H7 (cell line): ENCODE results near the gene B4GALT4. TPM values are rescaled to one million over a fixed set of nuclear protein-coding genes. Genes with fewer than 3 reads are reported as not detected.
A peak's percentile ranks its signal among the peaks of the same experiment; 100 is the strongest.
"Not testable (repeated sequence)": the region's sequence is repeated elsewhere in the genome, so short reads cannot be mapped to it uniquely, and the experiment has no call there.

ENCODE experiments used
- DNase-seq: peaks from one replicate; pipeline ENCODE4 v3.0.0; 2012
- H3K27me3 ChIP-seq: 2 replicates; pipeline ENCODE4 v1.6.0; 2011; ENCODE audit warnings: mild to moderate bottlenecking, low read length; ENCODE audit not compliant: control insufficient read depth, insufficient read depth
- H3K36me3 ChIP-seq: replicated peaks from 2 replicates; pipeline ENCODE4 v1.5.1; 2011; ENCODE audit warnings: low read length; ENCODE audit not compliant: control insufficient read depth, insufficient read depth
- H3K4me3 ChIP-seq: 2 replicates; pipeline ENCODE4 v1.5.1; 2011; ENCODE audit warnings: low read depth, mild to moderate bottlenecking, control low read depth, low read length, moderate library complexity; ENCODE audit not compliant: insufficient read depth
- total RNA-seq: library from RNA; depleted of rRNA; stranded (reverse); fragments of >200 nt; shearing (Covaris generic); gene quantifications from 2 replicates; pipeline ENCODE4 v1.2.3, GENCODE V29; 2014; rRNA removed

Gene B4GALT4
- total RNA-seq, result 31.7 and 34.1 TPM in 2 replicates

- DNase-seq, result peak; percentile 92
- Histone ChIP-seq H3K36me3 (peaks cover 3% of the 10 kb centered on the region), H3K4me3 (peak within 1 kb of the TSS; percentile 74), H3K27me3 (no peaks in the 10 kb centered on the region)
These were observed at the start of gene B4GALT4 for GRCh38 chr3:119240591-119241434. Gene B4GALT4, minus strand, starts transcription at chr3:119240878. Its CDS starts 10,779 bp downstream, at chr3:119230099.

- DNase-seq, result no peak
- Histone ChIP-seq H3K27me3 (peaks cover 8% of the 10 kb centered on the region), H3K4me3 (no peak overlapping the region), H3K36me3 (no peaks in the 10 kb centered on the region)
These were observed 48.7 kb upstream of the B4GALT4 start for GRCh38 chr3:119289404-119289770.

GRCh38 chr3:119288669-119289403 is 48.2 kb upstream of the B4GALT4 start:
- no peak for DNase-seq
- peaks cover 8% of the 10 kb centered on the region for H3K27me3 ChIP-seq

GRCh38 chr3:119279584-119280243 is 39.0 kb upstream of the B4GALT4 start:
- no peaks in the 10 kb centered on the region for H3K36me3 ChIP-seq
- no peaks in the 10 kb centered on the region for H3K27me3 ChIP-seq
- no peak overlapping the region for H3K4me3 ChIP-seq
- no peak for DNase-seq

More at GRCh38 chr3:119288669-119289403, 48.2 kb upstream of the B4GALT4 start:
- H3K36me3 ChIP-seq, result no peaks in the 10 kb centered on the region
- H3K4me3 ChIP-seq, result no peak overlapping the region

GRCh38 chr3:119279101-119279554 is 38.5 kb upstream of the B4GALT4 start:
- Histone ChIP-seq H3K27me3 (no peaks in the 10 kb centered on the region), H3K4me3 (no peak overlapping the region), H3K36me3 (no peaks in the 10 kb centered on the region)
- no peak for DNase-seq

GRCh38 chr3:119276680-119277079 is 36.0 kb upstream of the B4GALT4 start:
- H3K36me3 ChIP-seq, result no peaks in the 10 kb centered on the region
- no peaks in the 10 kb centered on the region for H3K27me3 ChIP-seq
- H3K4me3 ChIP-seq, result no peak overlapping the region
- DNase-seq, result no peak

- not testable (repeated sequence) for DNase-seq, H3K4me3 ChIP-seq, H3K36me3 ChIP-seq, H3K27me3 ChIP-seq
These were observed 29.5 kb upstream of the B4GALT4 start for GRCh38 chr3:119270212-119270611.

GRCh38 chr3:119261055-119261454 is 20.4 kb upstream of the B4GALT4 start:
- no peaks in the 10 kb centered on the region for H3K36me3 ChIP-seq
- DNase-seq, result no peak
- no peaks in the 10 kb centered on the region for H3K27me3 ChIP-seq
- H3K4me3 ChIP-seq, result no peak overlapping the region

- H3K27me3 ChIP-seq, result no peaks in the 10 kb centered on the region
- no peak overlapping the region for H3K4me3 ChIP-seq
- no peaks in the 10 kb centered on the region for H3K36me3 ChIP-seq
- DNase-seq, result no peak
These were observed 19.1 kb upstream of the B4GALT4 start for GRCh38 chr3:119259821-119260220.

- Histone ChIP-seq H3K27me3 (no peaks in the 10 kb centered on the region), H3K4me3 (no peak overlapping the region), H3K36me3 (no peaks in the 10 kb centered on the region)
- DNase-seq, result no peak
These were observed 18.2 kb upstream of the B4GALT4 start for GRCh38 chr3:119258915-119259314.

- Histone ChIP-seq H3K4me3 (no peak overlapping the region), H3K36me3 (no peaks in the 10 kb centered on the region)
- no peak for DNase-seq
These were observed 17.2 kb upstream of the B4GALT4 start for GRCh38 chr3:119257654-119258410.

GRCh38 chr3:119257111-119257510 is 16.4 kb upstream of the B4GALT4 start:
- DNase-seq, result no peak
- Histone ChIP-seq H3K4me3 (no peak overlapping the region), H3K36me3 (no peaks in the 10 kb centered on the region), H3K27me3 (no peaks in the 10 kb centered on the region)

More at GRCh38 chr3:119257654-119258410, 17.2 kb upstream of the B4GALT4 start:
- no peaks in the 10 kb centered on the region for H3K27me3 ChIP-seq

GRCh38 chr3:119255214-119255613 is 14.5 kb upstream of the B4GALT4 start:
- DNase-seq, result no peak
- Histone ChIP-seq H3K4me3 (no peak overlapping the region), H3K27me3 (no peaks in the 10 kb centered on the region), H3K36me3 (no peaks in the 10 kb centered on the region)

GRCh38 chr3:119245778-119246177 is 5.1 kb upstream of the B4GALT4 start:
- Histone ChIP-seq H3K27me3 (no peaks in the 10 kb centered on the region), H3K36me3 (no peaks in the 10 kb centered on the region), H3K4me3 (no peak overlapping the region)
- DNase-seq, result no peak
